ENCODE data around the gene SEC14L3. TPM values are rescaled to one million over a fixed set of nuclear protein-coding genes. Genes with fewer than 3 reads are reported as not detected.

SEC14L3 gene
- total and polyA plus RNA-seq, 2 of the 13 experiments (the other 11 are each of a cell fraction or from before 2014, with no cell fraction given): not detected

GRCh38 chr22:30423959-30424533 is 47.8 kb downstream of the SEC14L3 start (continued):
- TF ChIP-seq ZNF225 (CRISPR knock-in tag; IDR thresholded peaks at IDR 0.05): no peak
- TF ChIP-seq JARID2 (CRISPR knock-in tag; IDR thresholded peaks at IDR 0.05; ENCODE audit: insufficient replicate concordance): no peak
- TF ChIP-seq THRA (CRISPR knock-in tag; IDR thresholded peaks at IDR 0.05; ENCODE audit: borderline replicate concordance): peak; percentile 49; the same call in 1 of the 2 replicates
- peak; percentile 19 for TF ChIP-seq PHF8 (CRISPR knock-in tag; IDR thresholded peaks at IDR 0.05)
- TF ChIP-seq TRIM24 (CRISPR knock-in tag; IDR thresholded peaks at IDR 0.05): no peak
- no peak; the same call in 1 of the 2 replicates for TF ChIP-seq TP53 (CRISPR knock-in tag; conservative IDR thresholded peaks at IDR 0.05)
- TF ChIP-seq ELF4 (CRISPR knock-in tag; IDR thresholded peaks at IDR 0.05; ENCODE audit: borderline replicate concordance): no peak; the same call in 1 of the 2 replicates
- TF ChIP-seq PITX1 (CRISPR knock-in tag; IDR thresholded peaks at IDR 0.05): peak; percentile 28; the same call in 1 of the 2 replicates
- no peak for TF ChIP-seq IRX3 (CRISPR knock-in tag; IDR thresholded peaks at IDR 0.05; ENCODE audit: borderline replicate concordance, low read depth)
- TF ChIP-seq MAZ (IDR thresholded peaks at IDR 0.05; ENCODE audit: borderline replicate concordance, low read depth, low read length): peak; percentile 87
- TF ChIP-seq MAZ (CRISPR knock-in tag; IDR thresholded peaks at IDR 0.05; ENCODE audit: low read depth): peak; percentile 89
- TF ChIP-seq ZNF253 (CRISPR knock-in tag; IDR thresholded peaks at IDR 0.05; ENCODE audit: borderline replicate concordance): no peak
- peak; percentile 52; the same call in 1 of the 2 replicates for TF ChIP-seq HOXA5 (CRISPR knock-in tag; IDR thresholded peaks at IDR 0.05)
- no peak for TF ChIP-seq ZNF329 (CRISPR knock-in tag; IDR thresholded peaks at IDR 0.05; ENCODE audit: low read depth)
- TF ChIP-seq ZBTB21 (CRISPR knock-in tag; IDR thresholded peaks at IDR 0.05): no peak
- peak; percentile 72 for TF ChIP-seq MNT (IDR thresholded peaks at IDR 0.05)
- no peak for TF ChIP-seq ZNF773 (CRISPR knock-in tag; IDR thresholded peaks at IDR 0.05; ENCODE audit: borderline replicate concordance)
- no peak for TF ChIP-seq SMAD1 (CRISPR knock-in tag; IDR thresholded peaks at IDR 0.05; ENCODE audit: borderline replicate concordance, low read depth)
- peak; percentile 86 for TF ChIP-seq PHF21A (CRISPR knock-in tag; IDR thresholded peaks at IDR 0.05)
- peak; percentile 83 for TF ChIP-seq ZBTB7B (CRISPR knock-in tag; IDR thresholded peaks at IDR 0.05)
- no peak for TF ChIP-seq ZNF296 (CRISPR knock-in tag; conservative IDR thresholded peaks at IDR 0.05)
- 0 out of 2 replicates have a peak, but pooled peaks have one; percentile 12 for TF ChIP-seq ZNF761 (CRISPR knock-in tag; conservative IDR thresholded peaks at IDR 0.05)
- TF ChIP-seq ZNF605 (CRISPR knock-in tag; IDR thresholded peaks at IDR 0.05): no peak
- no peak for TF ChIP-seq PREB (CRISPR knock-in tag; IDR thresholded peaks at IDR 0.05)
- peak; percentile 54; the same call in 1 of the 2 replicates for TF ChIP-seq ZNF747 (CRISPR knock-in tag; IDR thresholded peaks at IDR 0.05; ENCODE audit: borderline replicate concordance)
- no peak for TF ChIP-seq POGK (CRISPR knock-in tag; conservative IDR thresholded peaks at IDR 0.05)

All from HepG2 (cell line).